MM.1S (cell line): Measurements from ENCODE around the gene RBFOX1.

ENCODE experiments used
- CTCF ChIP-seq: fragments of 300-600 bp; sonication (generic); IDR thresholded peaks from 2 replicates; pipeline ENCODE4 v1.5.1; 2016; ENCODE audit warnings: antibody characterized with exemption, low read length, mixed read lengths
- EZH2 ChIP-seq: fragments of 300-600 bp; sonication (generic); optimal IDR thresholded peaks from 2 replicates; pipeline ENCODE3; 2017; ENCODE audit warnings: low read depth, mild to moderate bottlenecking, antibody characterized with exemption, low read length, mixed read lengths
- EZH2phosphoT487 ChIP-seq: fragments of 300-600 bp; sonication (generic); IDR thresholded peaks from 2 replicates; pipeline ENCODE4 v1.6.1; 2018; ENCODE audit warnings: antibody characterized with exemption, low read length

- TF ChIP-seq CTCF (no peak), EZH2 (no peak), EZH2phosphoT487 (no peak)
These were observed 8.3 kb upstream of the RBFOX1 start for GRCh38 chr16:7324321-7324720.
